CD4-positive, alpha-beta T cell treated with Interleukin-21 for 1 hour (primary cell): Measurements from ENCODE around the gene SNX9.

Experiments
- DNase-seq: peaks from one replicate; pipeline ENCODE4 v3.0.0-alpha.2; 2020

Gene SNX9

DNA sequence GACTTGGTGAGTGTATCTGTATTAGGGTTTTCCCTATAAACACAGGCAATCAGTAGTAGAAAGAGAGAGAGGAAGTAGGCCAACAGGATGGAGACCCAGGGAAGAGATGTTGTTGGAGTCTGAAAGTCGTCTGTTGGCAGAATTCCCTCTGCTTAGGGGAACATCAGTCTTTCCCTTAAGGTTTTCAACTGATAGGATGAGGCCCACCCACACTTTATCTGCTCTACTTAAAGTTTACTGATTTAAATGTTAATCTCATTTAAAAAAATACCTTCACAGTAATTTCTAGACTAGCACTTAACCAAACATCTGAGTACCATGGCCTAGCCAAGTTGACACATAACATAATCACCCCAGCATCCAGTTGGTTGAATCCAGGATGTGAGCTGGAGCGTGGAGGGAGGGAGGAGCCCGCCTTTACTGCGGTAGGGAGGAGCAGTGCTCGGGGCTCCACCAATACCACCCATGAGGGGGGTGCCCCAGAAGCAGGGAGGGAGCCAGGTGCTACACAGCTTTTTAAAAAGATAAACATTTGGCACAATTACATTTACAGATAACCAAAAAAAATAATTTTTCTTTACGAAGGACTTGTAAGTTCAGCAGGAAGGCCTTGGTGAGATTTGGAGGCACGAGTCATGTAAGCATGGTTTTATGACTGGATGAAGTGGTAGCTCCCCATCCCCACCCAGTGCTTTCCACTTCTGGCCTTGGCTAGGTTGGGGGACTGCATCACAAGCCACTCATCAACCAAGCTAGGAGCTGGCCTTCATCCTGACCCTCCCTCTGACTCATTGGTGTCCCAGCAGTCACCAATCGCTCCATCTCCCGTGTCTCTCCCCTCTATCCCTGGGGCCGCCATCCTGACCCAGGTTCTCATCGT lies 18.4 kb upstream of the SNX9 start:
- no peak for DNase-seq

DNA sequence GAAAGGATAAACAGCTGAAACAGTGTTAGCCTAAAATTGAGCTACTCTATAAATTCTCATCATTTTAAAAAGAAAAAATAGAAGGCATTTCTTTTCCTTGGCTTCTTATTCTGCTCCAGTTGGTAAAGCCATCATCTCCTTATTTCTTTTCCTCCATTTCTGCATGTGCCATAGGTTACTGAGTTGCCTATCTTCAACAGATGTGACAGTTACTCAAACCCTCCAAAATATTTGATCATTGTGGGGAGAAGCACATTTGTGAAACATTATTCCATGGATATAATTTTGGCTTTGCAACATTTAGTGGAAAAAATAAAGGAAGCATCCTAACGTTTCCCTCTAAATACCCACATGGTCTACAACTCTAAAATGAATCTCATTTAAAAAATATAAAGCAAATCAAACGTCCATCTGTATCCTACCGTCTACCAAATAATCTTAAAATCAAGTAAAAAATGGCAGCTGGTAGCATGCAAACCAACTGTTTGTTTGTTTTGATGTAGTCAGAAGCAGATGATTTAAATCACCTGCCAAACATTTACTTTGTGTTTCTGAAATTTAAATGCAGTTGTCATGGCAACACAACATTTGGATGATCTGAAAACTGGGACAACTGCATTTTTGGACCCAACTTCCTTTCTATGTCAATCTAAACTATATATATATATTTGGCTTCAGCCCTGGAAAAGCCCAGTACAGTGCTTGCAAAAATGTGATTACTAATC lies 16.8 kb upstream of the SNX9 start:
- no peak for DNase-seq

- no peak for DNase-seq
These were observed 16.2 kb upstream of the SNX9 start for GRCh38 chr6:157806856-157807215.

DNA sequence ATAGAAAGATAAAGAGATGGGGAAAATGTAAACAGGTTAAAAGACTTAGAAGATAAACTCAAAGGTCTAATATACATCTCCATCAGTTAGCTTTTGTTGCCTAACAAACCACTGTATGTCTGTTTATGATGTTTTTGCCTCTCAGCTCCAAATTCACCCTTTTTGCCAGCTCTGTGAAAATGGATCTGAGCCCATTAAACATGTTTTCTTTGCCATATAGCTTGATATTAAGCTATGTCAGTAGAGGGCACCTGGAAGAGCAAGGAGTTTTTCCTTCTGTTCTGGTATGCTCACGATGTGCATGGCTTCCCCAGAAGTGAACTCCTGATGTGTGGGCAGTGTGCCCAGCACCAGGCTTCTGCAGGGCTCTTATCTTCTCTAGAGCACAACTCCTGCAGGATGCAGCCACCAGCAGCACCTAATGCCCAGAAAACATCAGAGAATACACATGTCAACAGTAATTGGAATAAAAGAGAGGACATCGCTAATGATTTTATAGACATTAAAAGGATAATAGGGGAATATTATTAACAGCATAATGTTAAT lies 14.6 kb upstream of the SNX9 start:
- DNase-seq: no peak

GRCh38 chr6:157809613-157810012 lies 13.4 kb upstream of the SNX9 start:
- no peak for DNase-seq

DNA sequence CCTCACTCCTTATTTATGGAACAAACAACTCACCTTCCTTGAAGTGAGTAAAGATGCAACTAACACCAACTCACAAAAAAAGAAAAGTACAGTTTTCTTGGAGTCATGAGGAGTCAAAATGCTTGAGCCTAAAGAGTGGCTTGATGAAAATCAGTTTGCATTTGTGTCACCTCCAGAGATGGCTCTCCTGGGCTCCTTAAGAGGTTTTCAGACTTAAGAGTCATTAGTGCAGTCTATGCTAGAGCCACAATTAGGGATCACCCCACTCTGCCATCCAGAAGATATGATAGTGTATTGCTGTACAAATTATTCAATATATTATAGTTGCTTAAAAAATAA lies 11.9 kb upstream of the SNX9 start:
- no peak for DNase-seq

GRCh38 chr6:157811476-157812173 lies 11.4 kb upstream of the SNX9 start:
- no peak for DNase-seq

- DNase-seq: no peak
These were observed 10.4 kb upstream of the SNX9 start for GRCh38 chr6:157812425-157813171.

- DNase-seq: no peak
These were observed 9.9 kb upstream of the SNX9 start for GRCh38 chr6:157813191-157813590.

DNA sequence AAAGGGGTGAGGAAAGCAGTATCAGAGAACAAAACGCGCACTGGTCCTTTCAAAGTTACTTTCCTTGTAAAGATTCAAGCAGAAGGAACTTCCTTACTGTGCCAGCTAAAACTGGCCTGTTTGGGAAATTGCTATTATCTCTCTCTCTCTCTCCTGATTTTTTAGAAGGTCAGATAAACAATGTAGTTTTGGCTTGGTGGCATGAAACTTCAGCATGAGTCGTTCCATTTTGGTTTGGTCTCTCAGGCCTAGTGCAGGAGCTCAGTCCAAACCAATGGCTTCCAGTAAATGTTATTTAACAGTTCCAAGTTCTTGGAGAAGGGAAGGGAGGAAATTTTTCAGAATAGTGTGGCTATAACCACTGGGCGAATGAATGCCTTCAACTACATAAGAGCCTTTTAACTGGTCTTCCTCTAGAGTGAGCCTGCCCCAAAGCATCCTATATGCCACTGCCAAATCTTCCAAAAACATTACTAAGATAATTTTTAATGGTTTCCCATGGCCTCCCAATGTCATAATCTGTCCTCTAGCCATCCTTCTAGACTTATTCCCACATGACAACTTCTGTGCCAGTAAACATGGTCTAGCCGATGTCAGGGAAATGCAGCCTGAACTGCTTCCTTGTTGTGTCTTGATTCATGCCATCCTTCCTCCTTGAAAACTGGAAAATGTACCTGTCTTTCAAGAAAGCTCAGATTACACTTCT lies 9.1 kb upstream of the SNX9 start:
- DNase-seq: no peak

- peak; percentile 20 for DNase-seq
These were observed 8.2 kb upstream of the SNX9 start for GRCh38 chr6:157814883-157815282.

- no peak for DNase-seq
These were observed 1.6 kb upstream of the SNX9 start for GRCh38 chr6:157821342-157822033.

GRCh38 chr6:157822245-157823000 lies 623 bp upstream of the SNX9 start:
- no peak for DNase-seq

DNA sequence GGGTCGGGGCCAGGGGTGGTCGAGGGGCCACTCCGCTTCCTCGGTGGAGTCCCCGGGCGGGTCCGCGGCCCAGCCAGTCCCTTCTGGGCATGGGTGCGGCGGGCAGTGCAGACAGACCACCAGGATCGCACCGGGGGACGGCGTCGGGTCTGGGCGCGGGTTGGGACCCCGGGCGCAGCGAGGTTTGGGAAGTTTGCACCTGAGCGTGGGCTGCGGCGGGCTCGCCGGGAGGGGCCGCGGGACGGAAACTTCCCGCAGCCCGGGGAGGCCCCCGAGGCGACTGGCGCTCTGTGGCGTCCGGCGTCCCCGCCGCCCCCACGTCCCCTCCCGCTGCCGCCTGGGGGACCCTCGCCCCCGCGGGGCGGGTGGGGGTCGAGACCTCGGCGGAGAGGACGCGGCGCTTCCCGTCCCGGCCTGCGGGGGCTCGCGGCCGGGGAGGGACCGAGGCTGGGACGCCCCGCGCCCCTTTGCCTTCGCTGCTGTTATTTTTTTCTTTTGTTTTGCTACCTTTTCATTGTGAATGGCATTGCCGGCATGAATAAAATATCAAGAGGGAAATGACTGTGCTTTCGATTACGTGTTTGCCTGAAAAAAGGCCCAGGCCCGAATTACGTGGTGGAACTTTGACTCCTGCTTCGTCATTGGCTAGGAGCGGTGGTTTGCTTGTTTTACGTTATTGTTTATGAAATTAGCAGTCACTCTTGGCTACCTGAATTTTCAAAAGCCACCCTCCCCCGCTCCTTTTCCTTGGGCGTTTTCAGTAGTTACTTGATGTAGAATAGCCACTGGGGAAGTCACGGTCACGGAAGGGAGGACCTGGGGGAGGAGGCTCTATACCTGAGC lies 703 bp downstream of the SNX9 start:
- peak; percentile 82 for DNase-seq

- no peak for DNase-seq
These were observed 2.3 kb downstream of the SNX9 start for GRCh38 chr6:157825243-157825904.

DNA sequence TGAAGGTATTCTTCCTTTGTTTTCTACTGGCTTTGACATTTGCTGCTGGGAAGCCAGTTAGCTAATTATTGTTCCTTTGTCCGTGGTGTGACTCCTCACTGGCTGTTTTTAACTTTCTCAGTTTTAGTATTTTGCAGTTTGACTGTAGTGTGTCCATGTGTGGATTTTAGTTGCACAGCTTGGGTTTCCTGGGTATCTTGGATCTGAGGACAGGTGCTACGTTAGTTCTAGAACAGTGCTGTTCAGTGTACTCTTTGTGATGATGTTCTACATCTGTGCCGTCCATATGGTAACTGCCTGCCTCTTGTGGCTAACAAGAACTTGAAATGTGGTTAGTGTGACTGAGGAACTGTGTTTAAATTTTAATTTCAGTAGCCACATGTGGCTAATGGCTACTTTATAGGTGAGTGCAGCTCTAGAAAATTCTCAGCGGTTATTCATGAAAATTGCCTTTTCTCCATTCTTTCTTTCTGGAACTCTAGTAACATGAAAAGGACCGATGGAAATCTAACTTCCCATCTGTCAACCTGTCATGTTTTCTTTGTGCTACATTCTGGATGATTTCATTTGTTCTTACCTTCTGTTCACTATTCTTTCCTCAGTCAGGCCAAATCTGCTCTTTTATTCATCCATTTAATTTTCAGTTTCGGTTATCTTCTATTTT lies 7.4 kb downstream of the SNX9 start:
- no peak for DNase-seq

DNA sequence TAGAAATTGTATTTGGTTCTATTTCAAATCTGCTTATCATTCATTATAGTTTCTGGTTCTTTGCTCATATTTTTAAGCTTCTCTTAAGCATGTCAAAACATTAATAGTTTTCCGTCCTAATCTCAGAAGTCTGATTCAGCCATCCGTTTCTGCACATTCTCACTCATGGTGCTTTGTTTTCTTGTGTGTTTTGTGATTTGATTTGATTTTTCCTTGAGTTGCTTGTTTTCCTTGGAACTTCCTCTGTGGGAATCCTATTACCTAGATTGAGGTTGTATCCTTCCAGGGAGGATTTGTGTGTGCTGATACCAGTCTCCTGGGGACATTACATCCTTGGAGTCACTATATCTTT lies 7.9 kb downstream of the SNX9 start:
- no peak for DNase-seq

GRCh38 chr6:157831424-157832249 lies 8.6 kb downstream of the SNX9 start:
- no peak for DNase-seq
